Endothelial cell of umbilical vein (primary cell): Measurements from ENCODE around the gene JCAD. TPM values are rescaled to one million over a fixed set of nuclear protein-coding genes. Genes with fewer than 3 reads are reported as not detected.

Experiments used
- BruUV-seq: library from RNA; stranded (reverse); fragments of 400-500 nt; replicated peaks from 2 replicates; lab custom pipeline; 2021; lab: Mats Ljungman, UMichigan
- CTCF ChIA-PET: fragments of 300-600, 350-600 bp; sonication (Branson Sonifier 250); formaldehyde crosslinking; loops from one replicate; lab custom pipeline; 2021; ENCODE audit warnings: antibody characterized with exemption, inconsistent platforms; lab: Charles Lee
- POLR2A ChIA-PET: fragments of 300-600, 350-600 bp; sonication (Branson Sonifier 250); formaldehyde crosslinking; loops from one replicate; lab custom pipeline; 2021; ENCODE audit warnings: antibody characterized with exemption, inconsistent platforms; lab: Charles Lee
- DNase-seq: peaks from one replicate; pipeline ENCODE4 v3.0.0-alpha.2; 2011; ENCODE audit warnings: low read depth, low spot score
- FAIRE-seq: peaks from 2 replicates; lab custom pipeline; 2011; peaks lifted over from hg19 to GRCh38; lab: Jason Lieb, UNC
- H2AFZ ChIP-seq: 2 replicates; pipeline ENCODE4 v1.6.0; 2012; ENCODE audit warnings: low read depth, low read length, control low read depth, inconsistent platforms
- H3K27ac ChIP-seq: 2 replicates; pipeline ENCODE4 v1.5.1; 2011; ENCODE audit warnings: low read depth, mild to moderate bottlenecking, control low read depth, low read length, moderate library complexity; ENCODE audit not compliant: insufficient read depth
- H3K27me3 ChIP-seq, 2 experiments: 2 replicates each; pipeline versions ENCODE4 v1.6.0 to v1.6.1; 2011; ENCODE audit warnings: low read length in 2 of 2, mixed read lengths in 1 of 2; ENCODE audit not compliant: control insufficient read depth in 2 of 2, insufficient read depth in 2 of 2
- H3K36me3 ChIP-seq, 2 experiments: 2 replicates in 1 of 2; 3 replicates in 1 of 2; pipeline ENCODE4 v1.5.1; 2011; ENCODE audit warnings: low read length in 2 of 2, mild to moderate bottlenecking in 1 of 2, moderate library complexity in 1 of 2; ENCODE audit not compliant: control insufficient read depth in 2 of 2, insufficient read depth in 2 of 2; ENCODE audit errors: extremely low read depth in 1 of 2
- H3K4me1 ChIP-seq: 3 replicates; pipeline ENCODE4 v1.5.1; 2011; ENCODE audit warnings: mild to moderate bottlenecking, low read length; ENCODE audit not compliant: control insufficient read depth, insufficient read depth; ENCODE audit errors: extremely low read depth
- H3K4me2 ChIP-seq: 2 replicates; pipeline ENCODE4 v1.6.1; 2011; ENCODE audit warnings: low read length, control low read depth, mixed read lengths; ENCODE audit not compliant: insufficient read depth
- H3K4me3 ChIP-seq, 3 experiments: fragments of 200-600 bp in 1 of 3; sonication (generic), shearing (Covaris generic) in 1 of 3; replicated peaks in 1 of 3; 2 replicates each; pipeline ENCODE4 v1.5.1; 2011 to 2016; ENCODE audit warnings: control low read depth in 3 of 3, low read length in 3 of 3, mild to moderate bottlenecking in 2 of 3, inconsistent platforms in 1 of 3, low read depth in 1 of 3, moderate library complexity in 1 of 3; ENCODE audit not compliant: insufficient read depth in 1 of 3
- H3K79me2 ChIP-seq: 2 replicates; pipeline ENCODE4 v1.6.0; 2012; ENCODE audit warnings: low read length, inconsistent platforms; ENCODE audit not compliant: control insufficient read depth, insufficient read depth
- H3K9ac ChIP-seq: replicated peaks from 2 replicates; pipeline ENCODE3; 2011; ENCODE audit warnings: low read length, control low read depth; ENCODE audit not compliant: insufficient read depth; ENCODE audit errors: extremely low read depth
- H3K9me1 ChIP-seq: replicated peaks from 3 replicates; pipeline ENCODE4 v1.6.0; 2011; ENCODE audit warnings: mild to moderate bottlenecking, low read length; ENCODE audit not compliant: control insufficient read depth, insufficient read depth; ENCODE audit errors: extremely low read depth
- H3K9me3 ChIP-seq: replicated peaks from 2 replicates; pipeline ENCODE4 v1.5.1; 2012; ENCODE audit warnings: low read length, inconsistent platforms; ENCODE audit not compliant: control insufficient read depth, insufficient read depth
- H4K20me1 ChIP-seq: replicated peaks from 2 replicates; pipeline ENCODE3; 2011; ENCODE audit warnings: mild to moderate bottlenecking, low read length; ENCODE audit not compliant: control insufficient read depth, insufficient read depth; ENCODE audit errors: extremely low read depth
- EZH2 ChIP-seq: IDR thresholded peaks from 2 replicates; pipeline ENCODE4 v1.6.1; 2012; ENCODE audit warnings: borderline replicate concordance, low read depth, mild to moderate bottlenecking, moderate library complexity, low read length, inconsistent platforms; ENCODE audit not compliant: severe bottlenecking
- FOS ChIP-seq: IDR thresholded peaks from 2 replicates; pipeline ENCODE4 v1.6.1; 2011; ENCODE audit warnings: mild to moderate bottlenecking, low read length, moderate library complexity, borderline replicate concordance; ENCODE audit not compliant: insufficient read depth
- GATA2 ChIP-seq: IDR thresholded peaks from 2 replicates; pipeline ENCODE4 v1.7.0; 2011; ENCODE audit warnings: low read depth, mild to moderate bottlenecking, moderate library complexity, mixed read lengths, low read length; ENCODE audit not compliant: insufficient read length, insufficient read depth
- JUN ChIP-seq: IDR thresholded peaks from 2 replicates; pipeline ENCODE4 v1.6.1; 2011; ENCODE audit warnings: borderline replicate concordance, low read depth; ENCODE audit not compliant: insufficient read length, insufficient read depth
- MYC ChIP-seq: IDR thresholded peaks from one replicate; pipeline ENCODE4 v1.6.1; 2011; ENCODE audit warnings: mild to moderate bottlenecking, low read depth, low read length
- POLR2A ChIP-seq: IDR thresholded peaks from 2 replicates; pipeline ENCODE4 v1.6.1; 2012; ENCODE audit warnings: low read depth, mild to moderate bottlenecking, control low read depth, low read length
- POLR2AphosphoS5 ChIP-seq: IDR thresholded peaks from 2 replicates; pipeline ENCODE4 v1.6.1; 2012; ENCODE audit warnings: low read depth, mild to moderate bottlenecking, control low read depth, low read length, moderate library complexity; ENCODE audit not compliant: insufficient read depth
- dilution Hi-C: fragments of 300-500 bp; cut with MboI; formaldehyde crosslinking; loops from one replicate; pipeline ENCODE4 v1.15.0; 2019; ENCODE audit warnings: low sequenced_read_pairs; ENCODE audit not compliant: extremely low pct_ligation_motif_present
- intact Hi-C: fragments of 100-400 bp; cut with micrococcal nuclease; formaldehyde crosslinking; loops from one replicate; pipeline ENCODE4 v1.10.0; 2022
- polyA plus RNA-seq, 4 experiments: library from polyadenylated mRNA; depleted of rRNA in 3 of 4; stranded (reverse) in 3 of 4; unstranded in 1 of 4; fragments of >200 nt; gene quantifications; 2 replicates each; pipeline versions ENCODE4 v1.2.1 to v1.2.3, GENCODE V29; 2011 to 2012; ENCODE audit warnings: missing spikeins in 1 of 4
- total RNA-seq: library from RNA; stranded (reverse); gene quantifications from 2 replicates; pipeline ENCODE4 v1.2.3, GENCODE V29; 2021
- TF ChIP-seq, protein P1 (sequence below), 2 donors: IDR thresholded peaks; 1 replicate in 1 of 2; 2 replicates in 1 of 2; pipeline ENCODE4 v1.5.1; 2011; ENCODE audit warnings: low read length in 2 of 2, mild to moderate bottlenecking in 2 of 2, moderate library complexity in 2 of 2, control low read depth in 1 of 2, inconsistent platforms in 1 of 2, low read depth in 1 of 2; ENCODE audit not compliant: insufficient read depth in 1 of 2; ENCODE audit errors: extremely low read depth in 1 of 2
- TF ChIP-seq, protein P2 (sequence below): IDR thresholded peaks from 2 replicates; pipeline ENCODE4 v1.6.1; 2011; ENCODE audit not compliant: insufficient read depth, insufficient read length

JCAD gene
- total and polyA plus RNA-seq, 2 donors (not counting 3 experiments of a cell fraction or from before 2014, with no cell fraction given) = 17.5 to 76.3 TPM

DNA sequence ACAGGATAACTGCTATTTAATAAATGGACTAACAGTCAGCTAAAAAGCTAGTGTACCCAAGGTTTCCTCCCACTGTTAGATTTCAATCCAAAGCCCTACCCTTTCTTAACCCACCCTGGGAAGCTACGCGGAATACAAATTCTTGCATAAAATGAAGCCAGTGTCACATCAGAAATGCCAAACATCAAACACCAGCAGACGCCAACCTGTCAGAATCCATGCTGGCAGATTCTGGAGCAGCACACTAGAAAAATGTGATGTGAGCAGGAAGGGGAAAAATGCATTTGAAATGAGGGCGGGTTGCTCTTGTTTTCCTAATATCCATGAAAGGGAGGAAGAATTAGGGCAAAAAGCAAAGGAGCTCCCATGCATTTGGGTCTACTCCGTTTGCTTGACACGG lies 16.1 kb upstream of the JCAD start:
- Histone ChIP-seq H3K27me3 (no peaks in the 10 kb centered on the region), H2AFZ (no peak overlapping the region), H3K9me1 (no peaks in the 10 kb centered on the region), H3K4me3 (no peak overlapping the region), H3K9ac (no peak overlapping the region), H3K4me2 (no peak overlapping the region), H3K9me3 (no peaks in the 10 kb centered on the region), H3K36me3 (no peaks in the 10 kb centered on the region), H3K4me1 (no peaks in the 10 kb centered on the region), H4K20me1 (no peaks in the 10 kb centered on the region), H3K27ac (no peak overlapping the region), H3K79me2 (no peaks in the 10 kb centered on the region)
- ChIA-PET CTCF (interaction anchor here (1.4 kb wide), 1 partner anchor 17 kb away, joined by 9 read pairs; no protein-coding TSS in a partner anchor), POLR2A (interaction anchor here (0.5 kb wide), 1 partner anchor 373 kb away, joined by 3 read pairs; no protein-coding TSS in a partner anchor)
- DNase-seq = no peak
- dilution Hi-C loops = no loop called here
- TF ChIP-seq FOS = no peak
- TF ChIP-seq, protein P1, sequence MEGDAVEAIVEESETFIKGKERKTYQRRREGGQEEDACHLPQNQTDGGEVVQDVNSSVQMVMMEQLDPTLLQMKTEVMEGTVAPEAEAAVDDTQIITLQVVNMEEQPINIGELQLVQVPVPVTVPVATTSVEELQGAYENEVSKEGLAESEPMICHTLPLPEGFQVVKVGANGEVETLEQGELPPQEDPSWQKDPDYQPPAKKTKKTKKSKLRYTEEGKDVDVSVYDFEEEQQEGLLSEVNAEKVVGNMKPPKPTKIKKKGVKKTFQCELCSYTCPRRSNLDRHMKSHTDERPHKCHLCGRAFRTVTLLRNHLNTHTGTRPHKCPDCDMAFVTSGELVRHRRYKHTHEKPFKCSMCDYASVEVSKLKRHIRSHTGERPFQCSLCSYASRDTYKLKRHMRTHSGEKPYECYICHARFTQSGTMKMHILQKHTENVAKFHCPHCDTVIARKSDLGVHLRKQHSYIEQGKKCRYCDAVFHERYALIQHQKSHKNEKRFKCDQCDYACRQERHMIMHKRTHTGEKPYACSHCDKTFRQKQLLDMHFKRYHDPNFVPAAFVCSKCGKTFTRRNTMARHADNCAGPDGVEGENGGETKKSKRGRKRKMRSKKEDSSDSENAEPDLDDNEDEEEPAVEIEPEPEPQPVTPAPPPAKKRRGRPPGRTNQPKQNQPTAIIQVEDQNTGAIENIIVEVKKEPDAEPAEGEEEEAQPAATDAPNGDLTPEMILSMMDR (IDR thresholded peaks at IDR 0.05; ENCODE audit: extremely low read depth in 1 of 2, insufficient read depth in 1 of 2, low read depth in 1 of 2, low read length in 2 of 2) = no peak
- intact Hi-C loops = loop anchor here (10.0 kb wide), 1 partner anchor 1951 kb away; no protein-coding TSS in a partner anchor
- BruUV-seq = no TSS peak
- no peak for FAIRE-seq

GRCh38 chr10:30074933-30075332 lies 15.5 kb upstream of the JCAD start:
- no peaks in the 10 kb centered on the region for H3K79me2 ChIP-seq
- H3K4me3 ChIP-seq = no peak overlapping the region
- H3K27ac ChIP-seq = no peak overlapping the region
- POLR2A ChIA-PET = interaction anchor here (0.5 kb wide), 1 partner anchor 373 kb away, joined by 3 read pairs; no protein-coding TSS in a partner anchor
- H2AFZ ChIP-seq = no peak overlapping the region
- CTCF ChIA-PET = interaction anchor here (1.4 kb wide), 1 partner anchor 18 kb away, joined by 9 read pairs; no protein-coding TSS in a partner anchor
- FAIRE-seq = no peak
- intact Hi-C loops (loop anchor here (10.0 kb wide), 1 partner anchor 1950 kb away; no protein-coding TSS in a partner anchor), dilution Hi-C loops (no loop called here)
- no peaks in the 10 kb centered on the region for H4K20me1 ChIP-seq
- no peak overlapping the region for H3K9ac ChIP-seq
- TF ChIP-seq EZH2 (no peak), POLR2A (no peak), FOS (no peak), JUN (no peak), GATA2 (no peak), POLR2AphosphoS5 (no peak), MYC (no peak)
- TF ChIP-seq, protein P2, sequence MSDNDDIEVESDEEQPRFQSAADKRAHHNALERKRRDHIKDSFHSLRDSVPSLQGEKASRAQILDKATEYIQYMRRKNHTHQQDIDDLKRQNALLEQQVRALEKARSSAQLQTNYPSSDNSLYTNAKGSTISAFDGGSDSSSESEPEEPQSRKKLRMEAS = no peak
- TF ChIP-seq, protein P1 (IDR thresholded peaks at IDR 0.05; ENCODE audit: extremely low read depth in 1 of 2, insufficient read depth in 1 of 2, low read depth in 1 of 2, low read length in 2 of 2) = no peak
- H3K27me3 ChIP-seq = no peaks in the 10 kb centered on the region
- no peak overlapping the region for H3K4me2 ChIP-seq
- no peak for DNase-seq
- BruUV-seq = no TSS peak
- H3K9me1 ChIP-seq = no peaks in the 10 kb centered on the region
- H3K36me3 ChIP-seq = no peaks in the 10 kb centered on the region
- H3K4me1 ChIP-seq = peaks cover 5% of the 10 kb centered on the region
- no peaks in the 10 kb centered on the region for H3K9me3 ChIP-seq
